HL-60 (cell line): ENCODE results near the gene NBAS.

ENCODE experiments used
- DNase-seq, 2 experiments: peaks; one replicate each; pipeline ENCODE4 v3.0.0-alpha.2; 2010 to 2020; ENCODE audit warnings: low read depth in 1 of 2, low spot score in 1 of 2
- H3K27ac ChIP-seq: fragments of 250-450 bp; sonication (Bioruptor Pico); replicated peaks from 2 replicates; pipeline ENCODE4 v1.5.1; 2020; ENCODE audit warnings: mild to moderate bottlenecking, moderate library complexity
- H3K27me3 ChIP-seq: fragments of 250-450 bp; sonication (Bioruptor Pico); 2 replicates; pipeline ENCODE4 v1.5.1; 2021; ENCODE audit warnings: mild to moderate bottlenecking, moderate library complexity; ENCODE audit not compliant: insufficient read depth, poor library complexity, severe bottlenecking
- H3K4me3 ChIP-seq: replicated peaks from 2 replicates; pipeline ENCODE4 v1.5.1; 2011; ENCODE audit warnings: mild to moderate bottlenecking, control low read depth, low read length; ENCODE audit not compliant: insufficient read depth
- CTCF ChIP-seq: IDR thresholded peaks from one replicate; pipeline ENCODE4 v1.5.1; 2011; ENCODE audit warnings: low read length, control low read depth, inconsistent platforms; ENCODE audit not compliant: insufficient read depth
- GABPA ChIP-seq: IDR thresholded peaks from 2 replicates; pipeline ENCODE4 v1.6.1; 2012; ENCODE audit warnings: low read depth
- POLR2AphosphoS5 ChIP-seq: IDR thresholded peaks from 2 replicates; pipeline ENCODE4 v1.6.1; 2012; ENCODE audit warnings: low read depth
- REST ChIP-seq: IDR thresholded peaks from 2 replicates; pipeline ENCODE4 v1.6.1; 2012; ENCODE audit warnings: low read depth; ENCODE audit not compliant: insufficient replicate concordance
- SPI1 ChIP-seq: IDR thresholded peaks from 2 replicates; pipeline ENCODE4 v1.6.1; 2012; ENCODE audit warnings: low read depth, mild to moderate bottlenecking, borderline replicate concordance

NBAS gene

GRCh38 chr2:15159206-15159605 lies 401.9 kb downstream of the NBAS start:
- H3K27me3 ChIP-seq, result no peaks in the 10 kb centered on the region

GRCh38 chr2:15158532-15158931 lies 402.6 kb downstream of the NBAS start:
- no peak overlapping the region for H3K27ac ChIP-seq
- no peak for DNase-seq
- H3K27me3 ChIP-seq, result no peaks in the 10 kb centered on the region
- TF ChIP-seq POLR2AphosphoS5 (no peak), GABPA (no peak), REST (no peak)
- H3K4me3 ChIP-seq, result no peak overlapping the region

More at GRCh38 chr2:15159206-15159605, 401.9 kb downstream of the NBAS start:
- no peak for DNase-seq
- Histone ChIP-seq H3K4me3 (no peak overlapping the region), H3K27ac (no peak overlapping the region)
- TF ChIP-seq SPI1, result no peak
- TF ChIP-seq POLR2AphosphoS5, result no peak
- TF ChIP-seq GABPA, result no peak
- TF ChIP-seq REST, result no peak
- TF ChIP-seq CTCF, result no peak

- no peak for TF ChIP-seq REST
- no peak for TF ChIP-seq SPI1
- no peak for TF ChIP-seq GABPA
- no peak for TF ChIP-seq POLR2AphosphoS5
- TF ChIP-seq CTCF, result no peak
- Histone ChIP-seq H3K27ac (no peak overlapping the region), H3K27me3 (no peaks in the 10 kb centered on the region), H3K4me3 (no peak overlapping the region)
- no peak for DNase-seq
Observed at GRCh38 chr2:15158100-15158499, 403.0 kb downstream of the NBAS start.
